Esophagus squamous epithelium (tissue), 4 donors: ENCODE data around the gene GPC5.

Experiments used
- CTCF ChIP-seq, 6 experiments: fragments of 450-650 bp in 4 of 6; fragments of 200-600 bp in 2 of 6; sonication (generic) in 2 of 6; IDR thresholded peaks; one replicate each; pipeline ENCODE4 v1.5.1; 2016 to 2019; ENCODE audit warnings: antibody characterized with exemption in 6 of 6, mild to moderate bottlenecking in 4 of 6, moderate library complexity in 4 of 6
- POLR2A ChIP-seq, 4 donors: fragments of 450-650 bp; IDR thresholded peaks; one replicate each; pipeline ENCODE4 v1.6.1; 2017; ENCODE audit warnings: antibody characterized with exemption in 4 of 4, mild to moderate bottlenecking in 4 of 4, moderate library complexity in 3 of 4

- TF ChIP-seq CTCF (IDR thresholded peaks at IDR 0.05), result no peak
- no peak for TF ChIP-seq POLR2A (IDR thresholded peaks at IDR 0.05)
Observed at GRCh38 chr13:91464336-91464735, 65.9 kb downstream of the GPC5 start.
